ENCODE measurements around the gene APOC1. TPM values are rescaled to one million over a fixed set of nuclear protein-coding genes. Genes with fewer than 3 reads are reported as not detected.
"Not testable (repeated sequence)": the region's sequence is repeated elsewhere in the genome, so short reads cannot be mapped to it uniquely, and the experiment has no call there.

The APOC1 gene
- 0.73 and 2.7 TPM in 2 replicates for polyA plus RNA-seq (2012; rRNA removed)
- polyA plus RNA-seq (2012; cell fraction: cytosol; rRNA removed): 0.98 and 1.0 TPM in 2 replicates
- polyA plus RNA-seq (2012; cell fraction: nucleus; rRNA removed): 0.21 and 2.9 TPM in 2 replicates

- 18% methylated on average over 24 of the region's 28 CpGs for WGBS (ENCODE audit: low lambda C conversion rate)
- H4K20me1 ChIP-seq (ENCODE audit: insufficient read depth); H3K9me3 ChIP-seq; H3K9me2 ChIP-seq; H3K79me2 ChIP-seq (ENCODE audit: insufficient read depth); H3F3A ChIP-seq (replicated peaks; ENCODE audit: insufficient read depth); H3K4me1 ChIP-seq (ENCODE audit: control insufficient read depth in 1 of 2, insufficient read depth in 2 of 2, low read depth in 1 of 2, low read length in 1 of 2); H3K36me3 ChIP-seq (replicated peaks in 1 of 2; ENCODE audit: control insufficient read depth in 1 of 2, insufficient read depth in 2 of 2, low read length in 1 of 2); H3K27me3 ChIP-seq (ENCODE audit: insufficient read depth): not testable (repeated sequence)
- peak within 1 kb of the TSS; percentile 52 for H3K9ac ChIP-seq
- H3K27ac ChIP-seq (ENCODE audit: low read depth in 2 of 2, low read length in 1 of 2): peak within 1 kb of the TSS in 1 of 2 experiments; percentile 36; a peak in 1 of 4 replicates
- peak within 1 kb of the TSS; percentile 69 for H3K4me2 ChIP-seq
- ChIA-PET POLR2A (interaction anchor here (0.9 to 1.4 kb wide), 2 partner anchors 9 to 40 kb away, joined by 3 to 9 read pairs; partner anchors contain the start of genes APOE and CLPTM1), CTCF (interaction anchor here (0.6 to 1.7 kb wide), 7 partner anchors 10 to 1661 kb away, joined by 3 to 5 read pairs (median 3); no protein-coding TSS in a partner anchor)
- peak within 1 kb of the TSS; percentile 48 to 67 for H3K4me3 ChIP-seq (ENCODE audit: low read depth in 2 of 2, low read length in 1 of 2)
- H2AFZ ChIP-seq (ENCODE audit: low read depth): peak within 1 kb of the TSS; percentile 95
- peak; percentile 93 for DNase-seq
- peak; percentile 98 for TF ChIP-seq RFX5 (IDR thresholded peaks at IDR 0.05; ENCODE audit: low read length)
- TF ChIP-seq NRF1 (IDR thresholded peaks at IDR 0.05; ENCODE audit: low read depth, low read length): peak; percentile 55; the same call in 1 of the 2 replicates
Observed at GRCh38 chr19:44914433-44915206, at the start of gene APOC1. TSS of gene APOC1 (plus strand) at chr19:44914608. CDS start at chr19:44914892, 284 bp downstream.

- TF ChIP-seq TAF1 (IDR thresholded peaks at IDR 0.05; ENCODE audit: borderline replicate concordance, low read depth, low read length): no peak
- no peak for TF ChIP-seq ELF1 (IDR thresholded peaks at IDR 0.05)
- TF ChIP-seq SMC3 (IDR thresholded peaks at IDR 0.05; ENCODE audit: low read depth, low read length): no peak
- no peak for TF ChIP-seq NFIC (IDR thresholded peaks at IDR 0.05; ENCODE audit: borderline replicate concordance)
- TF ChIP-seq ZBTB33 (IDR thresholded peaks at IDR 0.05; ENCODE audit: borderline replicate concordance, low read depth): no peak
- no peak for TF ChIP-seq EP300 (IDR thresholded peaks at IDR 0.05; ENCODE audit: borderline replicate concordance in 1 of 2, low read depth in 1 of 2, low read length in 1 of 2)
- no peak for TF ChIP-seq GATA2 (CRISPR knock-in tag; IDR thresholded peaks at IDR 0.05)
- TF ChIP-seq REST (IDR thresholded peaks at IDR 0.05; ENCODE audit: low read depth, low read length): no peak
- TF ChIP-seq USF2 (IDR thresholded peaks at IDR 0.05; ENCODE audit: borderline replicate concordance, low read depth, low read length): no peak
- no peak for TF ChIP-seq SIN3A (IDR thresholded peaks at IDR 0.05; ENCODE audit: borderline replicate concordance, low read depth, low read length)
- WGBS (ENCODE audit: low lambda C conversion rate): 87% methylated on average over 13 of the region's 27 CpGs
- Histone ChIP-seq H3K79me2 (ENCODE audit: insufficient read depth) (peaks cover 61% of the 10 kb centered on the region), H3K9ac (no peak overlapping the region), H4K20me1 (ENCODE audit: insufficient read depth) (0 out of 2 replicates have a peak, but pooled peaks cover 4% of the 10 kb centered on the region), H3F3A (replicated peaks; ENCODE audit: insufficient read depth) (peaks cover 25% of the 10 kb centered on the region), H2AFZ (ENCODE audit: low read depth) (no peak overlapping the region), H3K9me3 (no peaks in the 10 kb centered on the region), H3K36me3 (replicated peaks in 1 of 2; ENCODE audit: control insufficient read depth in 1 of 2, insufficient read depth in 2 of 2, low read length in 1 of 2) (peaks cover 0 to 17% of the 10 kb centered on the region in 2 experiments), H3K4me1 (ENCODE audit: control insufficient read depth in 1 of 2, insufficient read depth in 2 of 2, low read depth in 1 of 2, low read length in 1 of 2) (0 out of 4 replicates have a peak, but pooled peaks cover 0 to 5% of the 10 kb centered on the region in 2 experiments), H3K4me3 (ENCODE audit: low read depth in 2 of 2, low read length in 1 of 2) (no peak overlapping the region), H3K27me3 (ENCODE audit: insufficient read depth) (no peaks in the 10 kb centered on the region), H3K9me2 (no peaks in the 10 kb centered on the region), H3K4me2 (no peak overlapping the region), H3K27ac (ENCODE audit: low read depth in 2 of 2, low read length in 1 of 2) (no peak overlapping the region)
- ChIA-PET CTCF (interaction anchor here (1.2 kb wide), 1 partner anchor 94 kb away, joined by 3 read pairs; no protein-coding TSS in a partner anchor), POLR2A (no interaction called here)
- no peak for DNase-seq
Observed at GRCh38 chr19:44865196-44865767, 49.1 kb upstream of the APOC1 start.
